A204.1 (cell line): ENCODE results near the gene TMEM141.
"Not testable (repeated sequence)": the region's sequence is repeated elsewhere in the genome, so short reads cannot be mapped to it uniquely, and the experiment has no call there.

Experiments
- FAIRE-seq: peaks from 2 replicates; lab custom pipeline; 2012; peaks lifted over from hg19 to GRCh38; lab: Jason Lieb, UNC

TMEM141 gene

DNA sequence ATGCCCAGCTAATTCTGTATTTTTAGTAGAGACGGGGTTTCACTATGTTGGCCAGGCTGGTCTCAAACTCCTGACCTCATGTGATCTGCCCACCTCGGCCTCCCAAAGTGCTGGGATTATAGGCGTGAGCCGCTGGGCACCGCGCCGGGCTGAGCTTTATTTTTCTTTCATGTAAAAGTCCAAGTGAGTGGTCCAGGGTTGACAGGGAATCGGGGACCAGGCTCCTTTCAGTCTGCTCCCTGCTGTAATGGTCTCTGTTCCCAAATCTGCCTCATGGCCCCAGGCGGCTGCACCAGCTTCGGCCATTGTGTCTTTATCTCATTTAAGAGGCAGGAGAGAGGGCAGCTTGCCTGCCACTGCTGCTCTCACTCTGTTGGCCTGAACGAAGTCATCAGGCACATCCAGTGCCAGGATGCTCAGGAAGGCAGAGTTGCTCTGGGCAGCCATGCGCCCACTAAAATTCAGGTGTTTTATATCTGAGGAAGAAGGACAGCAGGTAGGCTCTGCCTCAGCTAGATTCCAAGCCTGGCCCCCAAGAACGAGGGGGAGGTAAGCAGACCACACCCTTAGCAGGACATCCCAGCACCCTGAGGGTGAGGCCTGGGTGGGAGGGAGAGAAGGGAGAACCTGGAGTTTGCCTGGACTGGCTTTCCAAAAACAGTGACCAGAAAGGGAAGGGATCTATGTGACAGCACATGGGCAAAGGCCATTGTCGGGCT lies 3.3 kb downstream of the TMEM141 start:
- no peak for FAIRE-seq

- no peak for FAIRE-seq
Measured at GRCh38 chr9:136795000-136795348, 3.8 kb downstream of the TMEM141 start.

- no peak for FAIRE-seq
Measured at GRCh38 chr9:136796238-136796774, 5.2 kb downstream of the TMEM141 start, which contains the start of gene CCDC183. CCDC183 (plus strand) TSS chr9:136796338; CDS start chr9:136796398, 60 bp downstream.

- not testable (repeated sequence) for FAIRE-seq
Measured at GRCh38 chr9:136796775-136797347, 5.7 kb downstream of the TMEM141 start.

- no peak for FAIRE-seq
Measured at GRCh38 chr9:136798708-136799078, 7.5 kb downstream of the TMEM141 start.

DNA sequence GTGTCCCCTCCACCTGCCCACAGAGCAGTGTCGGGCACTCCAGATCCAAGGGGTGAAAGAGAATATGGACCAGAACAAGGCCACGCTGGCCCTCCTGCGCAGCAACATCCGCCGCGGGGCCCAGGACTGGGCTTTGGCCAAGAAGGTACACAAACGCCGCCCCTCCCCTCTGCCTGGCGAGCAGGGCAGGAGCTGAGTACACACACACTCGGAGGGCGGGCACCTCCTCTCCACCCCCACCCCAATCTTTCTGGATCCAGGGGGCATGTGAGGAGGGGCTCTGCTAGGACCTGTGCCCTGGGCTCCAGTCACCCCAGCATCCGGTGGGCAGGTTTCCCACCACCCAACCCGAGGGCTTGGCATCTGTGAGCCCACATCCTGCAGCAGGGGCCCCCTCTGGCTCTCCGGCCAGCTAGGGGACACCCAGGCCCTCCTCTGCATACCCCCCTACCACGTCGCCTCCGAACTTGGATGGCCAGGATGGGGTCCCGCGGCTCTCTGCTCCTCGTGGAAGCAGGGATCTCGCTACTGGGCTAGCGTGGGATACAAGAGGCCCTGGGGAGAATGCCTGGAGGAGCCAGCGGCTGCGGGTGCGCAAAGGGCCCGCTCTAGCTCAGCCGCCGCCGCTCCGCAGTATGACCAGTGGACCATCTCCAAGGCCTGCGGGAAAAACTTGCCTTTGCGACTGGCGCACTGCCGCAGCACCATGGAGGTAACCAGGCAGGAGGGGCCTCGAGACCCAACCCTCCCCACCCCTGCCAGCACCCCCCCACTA lies 8.1 kb downstream of the TMEM141 start:
- FAIRE-seq, result no peak

DNA sequence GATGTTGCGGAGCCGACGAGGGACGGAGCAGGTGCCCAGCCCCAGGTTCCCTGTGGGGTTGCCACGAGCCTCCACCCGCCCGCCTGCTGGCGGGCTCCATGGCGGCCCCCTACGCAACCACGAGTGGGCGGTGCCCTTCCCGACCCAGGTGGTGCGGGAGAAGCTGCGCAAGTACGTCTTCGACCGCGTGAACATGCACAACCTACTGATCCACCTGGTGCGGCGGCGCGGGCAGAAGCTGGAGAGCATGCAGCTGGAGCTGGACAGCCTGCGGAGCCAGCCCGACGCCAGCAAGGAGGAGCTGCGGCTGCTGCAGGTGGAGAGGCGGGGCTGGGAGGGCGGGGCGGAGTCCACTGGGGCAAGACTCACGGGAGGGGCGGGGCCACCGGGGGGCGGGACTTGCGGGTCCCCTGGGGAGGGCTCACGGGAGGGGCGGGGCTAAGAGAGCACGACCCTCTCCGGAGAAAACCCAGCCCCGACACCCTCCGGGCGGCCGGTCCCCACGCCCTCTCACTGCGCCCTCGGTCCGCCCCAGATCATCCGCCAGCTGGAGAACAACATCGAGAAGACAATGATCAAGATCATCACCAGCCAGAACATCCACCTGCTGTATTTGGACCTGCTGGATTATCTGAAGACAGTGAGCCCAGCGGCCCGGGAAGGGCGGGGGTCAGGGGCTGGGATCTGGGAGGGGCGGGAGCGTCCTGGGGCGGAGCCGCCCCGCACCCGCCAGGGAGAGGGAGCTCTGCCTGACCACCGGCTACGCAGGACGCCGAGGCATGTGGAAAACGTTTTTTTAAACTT lies 8.9 kb downstream of the TMEM141 start:
- no peak for FAIRE-seq

DNA sequence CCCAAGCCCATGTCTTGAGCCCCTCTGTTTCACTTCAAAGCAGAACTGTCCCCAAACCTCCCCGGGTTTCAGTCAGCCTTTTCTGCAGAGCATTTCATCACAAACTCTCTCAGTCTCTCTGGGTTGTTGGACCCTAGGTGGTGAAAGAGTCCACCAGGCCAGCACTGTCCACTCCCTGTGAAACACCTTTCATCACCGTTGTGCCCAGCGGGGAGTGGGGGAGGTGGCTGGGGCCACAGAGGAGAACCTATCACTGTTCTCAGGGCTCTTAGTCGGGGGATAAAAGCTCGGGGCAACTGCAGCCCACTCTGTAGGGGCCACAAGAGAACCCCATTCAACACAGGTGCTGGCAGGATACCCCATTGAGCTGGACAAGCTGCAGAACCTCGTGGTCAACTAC lies 11.2 kb downstream of the TMEM141 start:
- FAIRE-seq, result no peak

DNA sequence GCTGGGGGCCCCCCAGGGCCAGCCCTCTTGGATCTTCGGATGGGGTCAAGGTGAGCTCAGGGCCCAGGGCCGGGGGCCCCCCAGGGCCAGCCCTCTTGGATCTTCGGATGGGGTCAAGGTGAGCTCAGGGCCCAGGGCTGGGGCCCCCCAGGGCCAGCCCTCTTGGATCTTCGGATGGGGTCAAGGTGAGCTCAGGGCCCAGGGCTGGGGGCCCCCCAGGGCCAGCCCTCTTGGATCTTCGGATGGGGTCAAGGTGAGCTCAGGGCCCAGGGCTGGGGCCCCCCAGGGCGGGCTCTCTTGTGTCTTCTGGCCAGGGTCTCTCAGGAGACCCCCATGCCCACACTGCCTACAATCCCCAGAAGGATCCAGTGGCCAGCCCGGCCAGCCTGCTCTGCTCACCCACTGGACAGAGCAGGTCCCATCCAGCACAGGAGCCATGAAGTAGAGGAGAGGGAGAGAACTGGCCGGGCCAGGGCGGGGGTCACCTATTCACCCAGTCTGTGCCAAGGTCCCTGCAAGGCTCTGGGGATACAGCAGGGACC lies 11.9 kb downstream of the TMEM141 start:
- not testable (repeated sequence) for FAIRE-seq

GRCh38 chr9:136803551-136804508 lies 12.7 kb downstream of the TMEM141 start:
- FAIRE-seq, result no peak

- FAIRE-seq, result no peak
Measured at GRCh38 chr9:136804509-136805206, 13.5 kb downstream of the TMEM141 start.

DNA sequence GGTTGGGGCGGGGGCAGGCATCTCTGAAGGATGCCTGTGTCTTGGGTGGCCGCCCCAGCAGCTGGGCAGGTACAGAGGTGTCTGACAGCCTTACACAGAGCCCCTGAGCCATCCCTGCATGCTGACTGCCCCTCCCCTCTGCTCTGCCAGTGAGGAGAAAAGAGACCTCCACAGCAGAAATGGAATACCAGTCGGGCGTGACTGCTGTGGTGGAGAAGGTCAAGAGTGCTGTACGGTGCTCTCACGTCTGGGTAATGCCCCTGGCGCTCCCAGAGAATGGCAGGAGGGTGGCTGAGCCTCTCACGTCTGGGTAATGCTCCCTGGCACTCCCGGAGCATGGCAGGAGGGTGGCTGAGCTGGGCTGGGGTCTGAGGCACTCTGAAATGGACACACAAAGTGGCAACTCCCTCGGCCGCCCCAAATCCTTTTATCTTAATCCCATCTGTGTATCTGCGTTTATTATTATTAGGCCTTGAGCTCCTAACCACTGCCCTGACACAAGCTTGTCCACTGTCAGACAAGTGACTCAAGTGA lies 14.1 kb downstream of the TMEM141 start:
- no peak for FAIRE-seq

GRCh38 chr9:136806067-136806466 lies 14.9 kb downstream of the TMEM141 start:
- no peak for FAIRE-seq

GRCh38 chr9:136806631-136807201 lies 15.6 kb downstream of the TMEM141 start:
- FAIRE-seq, result no peak

GRCh38 chr9:136807281-136808074 lies 16.3 kb downstream of the TMEM141 start, which contains the start of gene RABL6:
RABL6 (plus strand) TSS chr9:136807948; CDS start chr9:136808197, 249 bp downstream.
- FAIRE-seq, result no peak

DNA sequence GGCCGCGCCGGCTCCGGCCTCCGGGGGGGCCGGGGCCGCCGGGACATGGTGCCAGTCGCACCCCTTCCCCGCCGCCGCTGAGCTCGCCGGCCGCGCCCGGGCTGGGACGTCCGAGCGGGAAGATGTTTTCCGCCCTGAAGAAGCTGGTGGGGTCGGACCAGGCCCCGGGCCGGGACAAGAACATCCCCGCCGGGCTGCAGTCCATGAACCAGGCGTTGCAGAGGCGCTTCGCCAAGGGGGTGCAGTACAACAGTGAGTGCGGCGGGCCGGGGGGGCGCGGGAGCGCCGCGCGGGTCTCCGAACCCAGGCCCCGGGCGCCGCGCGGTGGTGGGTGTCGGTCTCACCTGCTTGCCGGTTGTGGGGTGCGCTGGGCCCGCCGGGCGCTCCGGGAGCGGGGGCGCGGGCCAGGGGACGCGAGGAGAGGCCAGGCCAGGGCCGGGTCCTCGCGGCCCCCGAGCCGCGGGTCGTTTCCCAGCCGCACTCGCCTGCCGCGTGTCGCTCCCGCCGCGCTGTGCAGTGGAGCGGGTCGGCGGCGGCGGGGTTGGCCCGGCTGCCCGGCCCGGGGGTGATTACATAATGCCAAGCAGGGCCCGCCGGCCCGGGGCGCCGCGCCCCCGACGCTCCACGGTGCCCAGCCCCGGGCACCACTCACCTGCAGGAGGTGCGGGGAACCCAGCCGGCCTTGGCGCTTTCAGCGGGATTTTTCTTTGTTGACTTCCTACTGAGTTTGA lies 17.1 kb downstream of the TMEM141 start:
- FAIRE-seq, result no peak

GRCh38 chr9:136808806-136809158 lies 17.6 kb downstream of the TMEM141 start:
- no peak for FAIRE-seq
